Gastroesophageal sphincter (tissue), 4 donors: ENCODE results near the gene PLPP3. TPM values are rescaled to one million over a fixed set of nuclear protein-coding genes. Genes with fewer than 3 reads are reported as not detected.
A peak's percentile ranks its signal among the peaks of the same experiment; 100 is the strongest.

ENCODE experiments used
- ATAC-seq: fragments of 150-250 bp; one replicate; pipeline ENCODE4 v1.9.1; 2016; ENCODE audit warnings: mild to moderate bottlenecking, moderate library complexity
- H3K27ac ChIP-seq, 4 donors: fragments of 200-600 bp; sonication (generic) in 3 of 4; 1 replicate in 3 of 4; 2 replicates in 1 of 4; pipeline ENCODE4 v1.5.1; 2016 to 2019
- H3K27me3 ChIP-seq: fragments of 200-600 bp; sonication (generic); one replicate; pipeline ENCODE4 v1.5.1; 2019
- H3K36me3 ChIP-seq, 2 donors: fragments of 200-600 bp; sonication (generic); one replicate each; pipeline ENCODE4 v1.5.1; 2019; ENCODE audit warnings: control low read depth in 1 of 2
- H3K4me1 ChIP-seq, 3 donors: fragments of 200-600 bp; sonication (generic); 1 replicate in 2 of 3; 2 replicates in 1 of 3; pipeline ENCODE4 v1.5.1; 2016 to 2019; ENCODE audit warnings: control low read depth in 2 of 3
- H3K4me3 ChIP-seq, 2 donors: fragments of 200-600 bp; sonication (generic); one replicate each; pipeline ENCODE4 v1.5.1; 2019; ENCODE audit warnings: mild to moderate bottlenecking in 1 of 2, moderate library complexity in 1 of 2
- H3K9me3 ChIP-seq, 3 donors: fragments of 200-600 bp; sonication (generic); one replicate each; pipeline ENCODE4 v1.5.1; 2017 to 2019; ENCODE audit warnings: control low read depth in 2 of 3
- CTCF ChIP-seq, 4 experiments: fragments of 200-600 bp in 2 of 4; fragments of 450-650 bp in 2 of 4; sonication (generic) in 1 of 4; IDR thresholded peaks; one replicate each; pipeline ENCODE4 v1.5.1; 2017 to 2019; ENCODE audit warnings: antibody characterized with exemption in 4 of 4, mild to moderate bottlenecking in 2 of 4, moderate library complexity in 2 of 4
- EP300 ChIP-seq: sonication (generic); formaldehyde crosslinking; IDR thresholded peaks from one replicate; pipeline ENCODE4 v1.6.1; 2017; ENCODE audit warnings: antibody characterized with exemption, mild to moderate bottlenecking
- POLR2A ChIP-seq, 2 donors: fragments of 450-650 bp; IDR thresholded peaks; one replicate each; pipeline ENCODE4 v1.6.1; 2017; ENCODE audit warnings: antibody characterized with exemption in 2 of 2, mild to moderate bottlenecking in 2 of 2, moderate library complexity in 1 of 2
- POLR2AphosphoS5 ChIP-seq: sonication (generic); formaldehyde crosslinking; IDR thresholded peaks from one replicate; pipeline ENCODE4 v1.6.1; 2017; ENCODE audit warnings: antibody characterized with exemption
- WGBS, 2 donors: methylation state at CpG; one replicate each; pipeline ENCODE4 v1.1.5; 2018; ENCODE audit warnings: low coverage in 1 of 2; 5-methylcytosine and 5-hydroxymethylcytosine counted together
- small RNA-seq, 4 donors: library from RNA; depleted of rRNA; stranded (forward); fragments of <200 nt; gene quantifications; one replicate each; pipeline ENCODE3, GENCODE V24; 2016
- total RNA-seq, 4 donors: library from RNA; depleted of rRNA; stranded (reverse); fragments of >200 nt; gene quantifications; one replicate each; pipeline ENCODE4 v1.1.0, GENCODE V29; 2016

Gene PLPP3
- total RNA-seq, 4 donors from 2014 or later, result 127 to 219 (median 164) TPM

GRCh38 chr1:56447823-56448222 lies 131.5 kb downstream of the PLPP3 start:
- ATAC-seq, result no peak
- Histone ChIP-seq H3K9me3 (no peaks in the 10 kb centered on the region), H3K4me1 (peaks cover 4 to 65% (median 10%) of the 10 kb centered on the region in 3 donors), H3K4me3 (no peak overlapping the region), H3K36me3 (no peaks in the 10 kb centered on the region), H3K27ac (peak overlapping the region in 2 of 4 donors; percentile 69 to 75), H3K27me3 (no peaks in the 10 kb centered on the region)
- TF ChIP-seq POLR2AphosphoS5 (peak; percentile 13), EP300 (no peak)
- 92% methylated on average over 2 of the region's 2 CpGs; no CpG with 5 or more reads in 1 of the 2 donors for WGBS, 2 donors

GRCh38 chr1:56446531-56447098 lies 132.7 kb downstream of the PLPP3 start:
- Histone ChIP-seq H3K27ac (peak overlapping the region; percentile 29 to 75 (median 54)), H3K27me3 (no peaks in the 10 kb centered on the region), H3K4me3 (no peak overlapping the region), H3K4me1 (peaks cover 4 to 53% (median 10%) of the 10 kb centered on the region in 3 donors), H3K9me3 (no peaks in the 10 kb centered on the region), H3K36me3 (no peaks in the 10 kb centered on the region)
- TF ChIP-seq POLR2AphosphoS5 (peak; percentile 94), POLR2A (IDR thresholded peaks at IDR 0.05) (no peak), CTCF (IDR thresholded peaks at IDR 0.05) (no peak), EP300 (peak; percentile 90)
- WGBS, 2 donors, result 31 to 32% methylated on average over 3 to 5 of the region's 5 CpGs
- ATAC-seq, result peak; percentile 80

- no peaks in the 10 kb centered on the region for H3K9me3 ChIP-seq
- no peak overlapping the region for H3K27ac ChIP-seq
- H3K27me3 ChIP-seq, result no peaks in the 10 kb centered on the region
- no peak for ATAC-seq
- no peak overlapping the region for H3K4me3 ChIP-seq
- no peaks in the 10 kb centered on the region for H3K36me3 ChIP-seq
- no peak for TF ChIP-seq CTCF (IDR thresholded peaks at IDR 0.05)
- no peak for TF ChIP-seq POLR2AphosphoS5
- no peak for TF ChIP-seq EP300
- TF ChIP-seq POLR2A (IDR thresholded peaks at IDR 0.05), result no peak
- 88 to 100% methylated on average over 3 to 7 of the region's 7 CpGs for WGBS, 2 donors
- H3K4me1 ChIP-seq, result peaks cover 4 to 45% (median 10%) of the 10 kb centered on the region in 3 donors
Measured at GRCh38 chr1:56444960-56445646, 134.3 kb downstream of the PLPP3 start.

Small RNA genes lying within 50 kb of the gene (small RNA-seq; reads per million reads assigned to genes)
- 0 reads per million in 4 donors for gene AC099789.1

Other genes with a start within 250 kb of the PLPP3 start
- 10 to 100 TPM; 29.3 to 63.3 (median 60.6) TPM for gene PRKAA2, start 65.8 kb upstream of the PLPP3 start, total RNA-seq
- gene FYB2, start 239.8 kb upstream of the PLPP3 start, total RNA-seq, result under 1 TPM in 1 of 4 donors, not detected in 3; 0.64 TPM